ENCODE results near the gene ACTA2. TPM values are rescaled to one million over a fixed set of nuclear protein-coding genes. Genes with fewer than 3 reads are reported as not detected.
A peak's percentile ranks its signal among the peaks of the same experiment; 100 is the strongest.
"Not testable (repeated sequence)": the region's sequence is repeated elsewhere in the genome, so short reads cannot be mapped to it uniquely, and the experiment has no call there.

ACTA2 gene
- polyA plus RNA-seq, 3 donors = 106 to 188 (median 146) TPM

- DNase-seq = no peak
Measured at GRCh38 chr10:88958721-88959120, 6.1 kb upstream of the ACTA2 start.

DNA sequence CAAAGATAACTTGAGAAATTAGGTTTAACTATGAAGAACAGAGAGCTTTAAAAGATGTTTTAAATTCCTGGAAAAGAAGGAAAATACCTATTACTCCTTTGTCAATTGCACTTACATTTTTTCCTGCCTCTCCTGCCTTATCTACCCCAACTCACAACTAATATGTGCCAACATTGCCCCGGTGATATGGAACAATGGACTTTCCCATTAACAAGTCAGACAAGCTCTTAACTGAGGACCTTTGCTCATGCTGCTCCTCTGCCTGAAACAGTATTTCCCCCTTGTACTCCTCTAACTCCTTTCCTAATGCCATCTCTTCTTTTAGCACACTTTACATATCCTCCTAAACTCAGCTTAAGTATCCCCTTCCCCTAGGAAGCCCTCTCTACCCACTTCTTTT, 4.8 kb upstream of the ACTA2 start:
- DNase-seq = no peak

- DNase-seq = no peak
Measured at GRCh38 chr10:88954458-88955083, 2.0 kb upstream of the ACTA2 start.

GRCh38 chr10:88953662-88954061, 1.1 kb upstream of the ACTA2 start:
- no peak for DNase-seq

DNA sequence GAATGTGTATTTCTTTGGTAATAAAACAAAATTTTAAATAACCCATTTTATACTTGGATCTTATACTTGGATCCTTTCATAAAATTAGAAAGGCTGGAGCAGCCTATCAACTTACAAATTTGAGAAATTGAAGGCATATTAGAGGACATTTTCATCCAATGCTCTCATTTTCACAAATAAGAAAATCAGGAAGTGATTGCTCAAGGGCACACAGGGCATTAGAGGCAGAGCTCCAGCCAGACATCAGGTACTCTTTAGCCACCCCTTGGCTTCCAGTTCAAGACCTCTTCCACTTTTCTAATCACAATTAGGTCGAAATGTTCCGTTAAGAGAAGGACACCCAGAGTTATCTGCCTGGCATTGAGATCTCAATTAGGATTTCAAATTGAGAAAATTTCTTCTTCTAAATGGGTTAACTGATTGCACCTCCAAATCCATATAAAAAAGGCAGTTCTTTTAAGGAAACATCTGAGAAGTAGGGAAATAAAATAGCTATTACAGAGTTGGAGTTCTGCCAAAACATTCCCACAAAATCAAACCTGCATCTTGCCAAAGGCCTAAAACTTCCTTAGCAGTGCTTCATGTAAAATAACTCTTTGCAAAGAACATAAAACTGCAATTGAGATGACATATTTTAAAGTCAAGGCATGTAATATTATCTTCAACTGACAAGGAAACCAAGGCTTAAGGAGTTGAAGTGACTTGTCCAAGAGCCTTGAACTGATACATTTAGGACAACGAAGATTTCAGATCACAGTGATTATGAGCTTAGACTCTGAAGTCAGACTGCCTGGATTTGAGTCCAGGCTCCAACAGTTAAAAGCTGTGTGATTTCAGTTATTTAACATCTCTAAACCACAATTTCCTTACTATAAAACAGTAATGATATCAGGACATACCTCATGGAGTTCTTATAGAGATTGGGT, 2.4 kb downstream of the ACTA2 start:
- no peak for DNase-seq

DNA sequence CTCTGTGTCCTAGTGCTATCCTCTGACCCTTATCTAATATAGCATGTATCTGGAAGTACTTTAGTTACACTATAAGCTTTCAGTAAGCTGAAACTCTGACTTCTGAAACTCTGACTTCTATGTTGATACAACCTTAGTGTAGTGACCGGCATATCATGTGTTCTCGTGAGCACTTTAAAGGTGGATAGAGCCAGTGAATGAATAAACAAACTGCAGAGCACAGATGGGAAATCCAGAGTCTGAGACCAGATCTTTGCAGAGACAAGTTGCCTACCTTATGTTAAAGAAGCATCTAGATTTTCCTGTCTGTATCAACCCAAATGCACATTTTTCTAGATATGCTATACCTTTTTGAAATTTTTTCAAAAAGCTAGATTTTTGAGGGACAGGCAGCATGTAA, 3.5 kb downstream of the ACTA2 start:
- DNase-seq = no peak

- DNase-seq = no peak
Measured at GRCh38 chr10:88946965-88947590, 5.5 kb downstream of the ACTA2 start.

DNA sequence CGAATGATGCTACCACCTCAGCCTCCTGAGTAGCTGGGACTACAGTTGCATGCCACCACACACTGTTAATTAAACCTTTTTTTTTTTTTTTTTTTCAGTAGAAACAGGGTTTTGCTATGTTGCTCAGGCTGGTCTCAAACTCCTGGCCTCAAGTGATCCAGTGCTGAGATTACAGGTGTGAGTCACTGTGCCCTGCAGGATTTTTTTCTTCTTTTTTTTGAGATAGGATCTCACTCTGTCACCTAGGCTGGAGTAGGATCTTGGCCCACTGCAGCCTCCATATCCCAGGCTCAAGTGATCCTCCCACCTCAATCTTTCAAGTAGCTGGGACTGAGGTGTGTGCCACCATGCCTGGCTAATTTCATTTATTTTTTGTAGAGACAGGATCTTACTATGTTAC, 6.4 kb downstream of the ACTA2 start:
- no peak for DNase-seq

GRCh38 chr10:88944813-88945212, 7.8 kb downstream of the ACTA2 start:
- DNase-seq = no peak

- DNase-seq = no peak
Measured at GRCh38 chr10:88943778-88944177, 8.8 kb downstream of the ACTA2 start.

GRCh38 chr10:88941026-88941425, 11.5 kb downstream of the ACTA2 start:
- no peak for DNase-seq

DNA sequence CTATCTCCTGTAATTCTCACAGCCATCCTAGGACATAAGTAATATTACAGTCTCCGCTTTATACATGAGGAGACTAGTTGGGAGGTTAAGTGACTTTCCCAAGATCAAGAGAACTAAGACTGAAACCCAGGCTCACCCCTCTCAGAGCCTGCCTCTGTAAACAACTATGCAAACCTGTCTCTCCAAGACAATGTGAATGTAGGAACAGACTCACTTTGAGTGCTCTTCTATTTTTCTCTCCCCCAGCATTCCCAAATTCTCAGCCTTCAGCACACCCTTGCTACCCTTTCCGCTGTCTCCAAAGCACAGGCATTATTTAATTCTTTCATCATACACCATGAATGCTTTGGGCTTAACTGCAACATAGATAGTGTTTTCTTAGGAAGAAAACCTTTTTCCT, 13.6 kb downstream of the ACTA2 start:
- no peak for DNase-seq

GRCh38 chr10:88938039-88938438, 14.5 kb downstream of the ACTA2 start:
- DNase-seq = no peak

- no peak for DNase-seq
Measured at GRCh38 chr10:88936656-88937055, 15.9 kb downstream of the ACTA2 start.

DNA sequence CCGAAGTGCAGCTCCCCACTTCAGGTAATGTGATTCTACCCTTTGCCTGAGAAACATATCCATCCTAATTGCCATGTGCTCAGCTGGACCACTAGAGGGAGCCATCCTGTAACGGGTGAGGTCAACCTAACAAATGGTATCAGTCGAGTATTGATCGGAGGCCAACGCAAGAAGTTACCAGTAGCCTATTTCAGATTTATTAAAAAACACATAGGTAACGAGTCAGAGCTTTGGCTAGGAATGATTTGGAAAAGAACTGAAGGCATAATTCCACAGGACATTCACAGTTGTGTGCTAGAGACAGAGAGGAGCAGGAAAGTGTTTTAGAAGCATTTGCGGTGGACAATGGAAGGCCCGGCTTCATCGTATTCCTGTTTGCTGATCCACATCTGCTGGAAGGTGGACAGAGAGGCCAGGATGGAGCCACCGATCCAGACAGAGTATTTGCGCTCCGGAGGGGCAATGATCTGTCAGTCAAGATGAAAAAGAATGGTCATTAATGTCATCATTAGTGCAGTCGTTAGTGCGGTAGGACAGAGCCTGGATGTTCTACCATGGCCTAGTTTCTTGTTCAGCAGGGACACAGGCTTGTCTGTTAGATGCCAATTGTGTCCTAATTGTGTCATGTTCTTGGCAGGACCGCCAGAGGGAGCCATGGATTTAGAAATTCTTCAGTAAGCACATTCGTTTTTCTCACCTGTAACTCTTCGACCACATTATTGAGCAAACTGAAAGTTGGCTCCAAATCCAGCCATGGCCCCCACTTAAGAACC, 17.5 kb downstream of the ACTA2 start:
- peak; percentile 81 for DNase-seq

DNA sequence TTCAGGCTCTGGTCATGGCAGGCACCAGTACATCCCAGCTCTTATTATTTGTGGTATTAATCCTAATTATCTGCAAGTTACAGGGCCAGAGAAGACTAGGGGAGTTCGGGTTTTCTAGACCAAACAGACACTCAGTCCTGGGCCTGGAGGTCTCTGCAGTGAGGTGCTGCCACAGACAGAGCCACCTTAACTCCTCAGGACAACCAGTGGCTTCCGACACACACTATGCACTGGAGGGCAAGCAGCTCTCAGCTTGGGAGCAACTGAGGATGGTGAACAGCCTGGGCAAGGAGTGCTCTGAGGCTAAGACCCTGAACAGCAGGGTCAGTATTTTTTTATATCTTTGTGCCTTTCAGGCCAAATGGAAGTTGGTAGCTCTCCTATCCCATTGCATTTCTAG, 19.0 kb downstream of the ACTA2 start:
- DNase-seq = no peak

DNA sequence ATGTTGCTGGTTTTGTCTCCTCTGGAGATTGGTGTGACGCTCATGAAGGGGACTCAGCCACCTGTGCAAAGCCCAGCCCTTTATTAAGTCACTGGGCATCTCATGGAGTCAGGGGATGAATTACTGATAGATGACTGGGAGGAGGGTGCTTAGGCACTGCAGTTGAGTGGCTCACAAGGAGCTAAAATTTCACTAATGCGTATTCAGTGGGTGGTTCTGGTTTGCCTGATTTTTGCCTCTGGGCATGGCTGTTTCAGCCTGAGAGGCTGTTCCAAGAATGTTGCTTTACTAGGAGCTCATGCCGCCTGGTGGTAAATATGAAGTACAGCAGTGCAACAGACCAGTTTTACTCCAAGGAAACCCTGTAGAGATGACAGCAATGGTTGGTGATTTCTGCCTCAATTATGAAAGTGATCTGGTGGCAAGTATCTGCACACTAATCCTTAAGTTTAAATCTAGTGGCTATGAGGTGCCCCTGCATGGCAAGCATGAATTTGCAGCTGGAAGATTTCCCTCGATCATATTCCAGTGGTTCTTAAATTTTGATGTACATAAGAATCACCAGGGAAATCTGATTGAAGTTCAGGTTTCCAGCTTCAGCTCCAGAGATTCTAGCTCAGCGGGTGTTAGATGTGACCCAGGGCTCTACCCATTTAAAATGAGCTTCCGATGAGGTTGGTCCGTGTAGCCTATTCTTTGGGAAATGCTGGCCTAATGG, 19.9 kb downstream of the ACTA2 start:
- DNase-seq = peak; percentile 81

DNA sequence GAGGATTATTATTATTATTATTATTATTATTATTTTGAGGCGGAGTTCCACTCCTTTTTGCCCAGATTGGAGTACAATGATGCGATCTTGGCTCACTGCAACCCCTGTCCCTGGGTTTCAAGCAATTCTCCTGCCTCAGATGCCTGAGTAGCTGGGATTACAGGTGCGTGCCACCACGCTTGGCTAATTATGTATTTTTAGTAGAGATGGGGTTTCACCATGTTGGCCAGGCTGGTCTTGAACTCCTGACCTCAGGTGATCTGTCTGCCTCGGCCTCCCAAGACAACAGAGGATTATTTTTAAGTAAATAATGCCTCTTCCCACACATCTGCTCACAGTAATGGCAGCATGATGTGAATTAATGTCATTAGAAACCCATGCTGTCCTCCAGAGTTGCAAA, 20.5 kb downstream of the ACTA2 start:
- not testable (repeated sequence) for DNase-seq

DNA sequence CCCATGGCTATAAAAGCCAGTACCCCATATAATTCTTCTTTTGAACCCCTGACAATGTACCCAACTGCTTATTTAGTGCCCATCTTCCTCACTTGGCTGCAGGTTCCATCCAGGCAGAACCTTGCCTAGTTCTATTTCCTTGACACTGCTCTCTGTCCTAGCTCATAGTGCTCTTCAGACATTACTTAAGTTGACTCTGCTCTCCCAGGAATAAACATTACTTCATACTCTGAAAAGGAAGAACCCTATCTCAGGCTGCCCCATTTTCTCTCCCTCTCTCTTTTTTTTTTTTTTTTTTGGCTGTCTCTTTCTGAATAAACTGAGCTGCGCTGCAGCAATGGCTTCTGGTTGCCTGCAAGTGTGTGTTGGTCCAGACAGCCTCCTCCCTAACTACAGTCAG, 21.0 kb downstream of the ACTA2 start:
- no peak for DNase-seq

GRCh38 chr10:88928254-88928653, 24.3 kb downstream of the ACTA2 start:
- DNase-seq = no peak

DNA sequence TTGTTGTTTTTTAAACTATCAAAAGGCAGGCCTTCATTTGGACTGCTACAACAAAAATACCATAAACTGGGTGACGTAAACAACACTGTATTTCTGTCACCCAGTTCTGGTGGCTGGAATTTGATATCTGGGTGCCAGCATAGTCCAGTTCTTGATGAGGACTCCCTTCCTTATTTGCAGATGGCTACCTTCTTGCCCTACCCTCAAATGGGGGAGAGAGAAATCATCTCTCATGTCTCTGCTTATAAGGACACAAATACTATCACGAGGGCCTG, 25.2 kb downstream of the ACTA2 start:
- no peak for DNase-seq

Measured in renal pelvis (tissue), 4 donors.